IPS-20b (cell line): ENCODE measurements around the gene MCM6.
A peak's percentile ranks its signal among the peaks of the same experiment; 100 is the strongest.

Experiments
- H3K27ac ChIP-seq: one replicate; pipeline ENCODE4 v1.5.1; 2013; ENCODE audit warnings: low read length
- H3K27me3 ChIP-seq: 2 replicates; pipeline ENCODE4 v1.6.1; 2013; ENCODE audit warnings: mild to moderate bottlenecking, low read length, inconsistent platforms; ENCODE audit not compliant: insufficient read depth
- H3K36me3 ChIP-seq: 2 replicates; pipeline ENCODE4 v1.6.1; 2013; ENCODE audit warnings: low read depth, mild to moderate bottlenecking, inconsistent platforms, low read length, moderate library complexity; ENCODE audit not compliant: insufficient read depth
- H3K4me1 ChIP-seq: 2 replicates; pipeline ENCODE4 v1.6.1; 2013; ENCODE audit warnings: mild to moderate bottlenecking, control low read depth, inconsistent platforms, low read length, moderate library complexity; ENCODE audit not compliant: insufficient read depth
- H3K4me3 ChIP-seq: 2 replicates; pipeline ENCODE4 v1.5.1; 2013; ENCODE audit warnings: mild to moderate bottlenecking, low read length, inconsistent platforms
- H3K9ac ChIP-seq: 2 replicates; pipeline ENCODE4 v1.6.1; 2013; ENCODE audit warnings: low read depth, mild to moderate bottlenecking, inconsistent platforms, low read length, moderate library complexity
- H3K9me3 ChIP-seq: 2 replicates; pipeline ENCODE4 v1.6.1; 2013; ENCODE audit warnings: mild to moderate bottlenecking, low read depth, low read length, inconsistent platforms; ENCODE audit not compliant: insufficient read depth

MCM6 gene

GRCh38 chr2:135876066-135876711, at the start of gene MCM6:
Gene MCM6 (minus strand): TSS chr2:135876443. CDS start chr2:135876365, 78 bp downstream.
- Histone ChIP-seq H3K27ac (no peak within 1 kb of the TSS), H3K9ac (peak within 1 kb of the TSS; percentile 91), H3K4me1 (no peaks in the 10 kb centered on the region; the same call in 1 of the 2 replicates), H3K36me3 (peaks cover 30% of the 10 kb centered on the region), H3K9me3 (no peaks in the 10 kb centered on the region), H3K4me3 (peak within 1 kb of the TSS; percentile 71), H3K27me3 (no peaks in the 10 kb centered on the region)

GRCh38 chr2:135925571-135925970, 49.3 kb upstream of the MCM6 start:
- Histone ChIP-seq H3K27me3 (no peaks in the 10 kb centered on the region), H3K27ac (no peak overlapping the region), H3K9ac (no peak overlapping the region), H3K9me3 (no peaks in the 10 kb centered on the region), H3K36me3 (peaks cover 24% of the 10 kb centered on the region), H3K4me3 (no peak overlapping the region), H3K4me1 (no peaks in the 10 kb centered on the region)

GRCh38 chr2:135916207-135916606, 40.0 kb upstream of the MCM6 start:
- Histone ChIP-seq H3K36me3 (peaks cover 19% of the 10 kb centered on the region), H3K4me1 (no peaks in the 10 kb centered on the region), H3K27ac (no peak overlapping the region), H3K9ac (no peak overlapping the region), H3K27me3 (no peaks in the 10 kb centered on the region), H3K4me3 (no peak overlapping the region), H3K9me3 (no peaks in the 10 kb centered on the region)

GRCh38 chr2:135914485-135914884, 38.2 kb upstream of the MCM6 start:
- Histone ChIP-seq H3K27ac (no peak overlapping the region), H3K4me1 (no peaks in the 10 kb centered on the region; the same call in 1 of the 2 replicates), H3K4me3 (no peak overlapping the region), H3K36me3 (peaks cover 29% of the 10 kb centered on the region), H3K9ac (no peak overlapping the region), H3K27me3 (no peaks in the 10 kb centered on the region), H3K9me3 (no peaks in the 10 kb centered on the region)

GRCh38 chr2:135913727-135914365, 37.6 kb upstream of the MCM6 start:
- Histone ChIP-seq H3K9ac (no peak overlapping the region), H3K4me3 (no peak overlapping the region), H3K27me3 (no peaks in the 10 kb centered on the region), H3K27ac (no peak overlapping the region), H3K4me1 (no peaks in the 10 kb centered on the region; the same call in 1 of the 2 replicates), H3K9me3 (no peaks in the 10 kb centered on the region), H3K36me3 (peaks cover 34% of the 10 kb centered on the region)

- Histone ChIP-seq H3K27me3 (no peaks in the 10 kb centered on the region), H3K4me1 (no peaks in the 10 kb centered on the region; the same call in 1 of the 2 replicates), H3K4me3 (no peak overlapping the region), H3K9me3 (no peaks in the 10 kb centered on the region), H3K9ac (no peak overlapping the region), H3K36me3 (peaks cover 60% of the 10 kb centered on the region), H3K27ac (no peak overlapping the region)
Observed at GRCh38 chr2:135909976-135910375, 33.7 kb upstream of the MCM6 start.

GRCh38 chr2:135905679-135906078, 29.4 kb upstream of the MCM6 start:
- Histone ChIP-seq H3K9ac (no peak overlapping the region), H3K27me3 (no peaks in the 10 kb centered on the region), H3K9me3 (no peaks in the 10 kb centered on the region), H3K36me3 (peaks cover 45% of the 10 kb centered on the region), H3K4me3 (no peak overlapping the region), H3K27ac (no peak overlapping the region), H3K4me1 (no peaks in the 10 kb centered on the region; the same call in 1 of the 2 replicates)

- no peaks in the 10 kb centered on the region for H3K9me3 ChIP-seq
- peaks cover 33% of the 10 kb centered on the region for H3K36me3 ChIP-seq
- no peaks in the 10 kb centered on the region for H3K4me1 ChIP-seq
- H3K27ac ChIP-seq, result no peak overlapping the region
- H3K4me3 ChIP-seq, result no peak overlapping the region
- H3K9ac ChIP-seq, result no peak overlapping the region
- no peaks in the 10 kb centered on the region for H3K27me3 ChIP-seq
Observed at GRCh38 chr2:135904341-135904989, 28.2 kb upstream of the MCM6 start.

GRCh38 chr2:135903650-135904049, 27.4 kb upstream of the MCM6 start:
- Histone ChIP-seq H3K4me1 (no peaks in the 10 kb centered on the region), H3K27ac (no peak overlapping the region), H3K9ac (no peak overlapping the region), H3K4me3 (no peak overlapping the region), H3K9me3 (no peaks in the 10 kb centered on the region), H3K27me3 (no peaks in the 10 kb centered on the region), H3K36me3 (peaks cover 29% of the 10 kb centered on the region)

- Histone ChIP-seq H3K27ac (no peak overlapping the region), H3K9ac (no peak overlapping the region), H3K9me3 (no peaks in the 10 kb centered on the region), H3K4me3 (no peak overlapping the region), H3K36me3 (no peaks in the 10 kb centered on the region), H3K4me1 (no peaks in the 10 kb centered on the region), H3K27me3 (no peaks in the 10 kb centered on the region)
Observed at GRCh38 chr2:135899567-135899966, 23.3 kb upstream of the MCM6 start.

GRCh38 chr2:135898234-135898786, 22.1 kb upstream of the MCM6 start:
- no peak overlapping the region for H3K4me3 ChIP-seq
- H3K9ac ChIP-seq, result no peak overlapping the region
- H3K27me3 ChIP-seq, result no peaks in the 10 kb centered on the region
- no peaks in the 10 kb centered on the region for H3K4me1 ChIP-seq
- H3K9me3 ChIP-seq, result no peaks in the 10 kb centered on the region
- H3K36me3 ChIP-seq, result no peaks in the 10 kb centered on the region
- H3K27ac ChIP-seq, result no peak overlapping the region
